Rectal smooth muscle tissue (tissue), 1 donor: ENCODE results near the gene RGSL1.

Experiments used
- H3K27ac ChIP-seq: one replicate; pipeline ENCODE4 v1.7.0; 2013; ENCODE audit warnings: low read depth, low read length, inconsistent platforms
- H3K27me3 ChIP-seq: one replicate; pipeline ENCODE4 v1.7.0; 2013; ENCODE audit warnings: low read length; ENCODE audit not compliant: control insufficient read depth, insufficient read depth
- H3K36me3 ChIP-seq: one replicate; pipeline ENCODE4 v1.7.0; 2013; ENCODE audit warnings: low read length; ENCODE audit not compliant: control insufficient read depth, insufficient read depth
- H3K4me1 ChIP-seq: one replicate; pipeline ENCODE4 v1.7.0; 2013; ENCODE audit warnings: low read length; ENCODE audit not compliant: control insufficient read depth, insufficient read depth
- H3K4me3 ChIP-seq: one replicate; pipeline ENCODE4 v1.7.0; 2013; ENCODE audit warnings: low read length
- H3K9ac ChIP-seq: one replicate; pipeline ENCODE4 v1.7.0; 2013; ENCODE audit warnings: low read length

The RGSL1 gene

DNA sequence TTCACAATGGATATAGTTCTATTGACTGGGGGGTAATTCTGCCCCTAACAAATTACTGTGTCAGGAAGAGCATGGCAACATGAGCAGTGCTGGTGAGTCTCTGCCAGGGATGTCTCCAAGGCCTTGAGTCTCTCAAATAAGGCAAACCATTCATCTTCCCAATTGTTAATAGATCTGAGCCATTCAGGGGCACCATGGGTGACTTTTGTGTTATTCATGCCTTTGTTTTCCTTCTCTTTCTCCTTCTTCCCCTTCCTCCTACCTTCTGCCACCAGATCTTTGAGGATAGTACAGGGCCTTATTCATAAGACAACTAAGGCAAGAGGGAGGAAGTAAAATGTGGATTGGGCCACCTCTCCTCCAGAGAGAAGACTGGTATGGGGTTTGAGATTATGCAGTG, at the start of gene RGSL1:
RGSL1 (plus strand) TSS at position 60 of the 400 bp plus-strand sequence; CDS start at position 80, 20 bp downstream.
- Histone ChIP-seq H3K36me3 (no peaks in the 10 kb centered on the region), H3K9ac (no peak within 1 kb of the TSS), H3K27ac (no peak within 1 kb of the TSS), H3K4me1 (no peaks in the 10 kb centered on the region), H3K27me3 (no peaks in the 10 kb centered on the region), H3K4me3 (no peak within 1 kb of the TSS)

GRCh38 chr1:182400567-182400966, 49.4 kb upstream of the RGSL1 start, which contains the start of gene TEDDM1:
TEDDM1 (minus strand) TSS chr1:182400667; CDS start chr1:182400485, 182 bp downstream.
- Histone ChIP-seq H3K36me3 (no peaks in the 10 kb centered on the region), H3K27ac (no peak within 1 kb of the TSS), H3K4me3 (no peak within 1 kb of the TSS), H3K4me1 (no peaks in the 10 kb centered on the region), H3K9ac (no peak within 1 kb of the TSS), H3K27me3 (no peaks in the 10 kb centered on the region)

DNA sequence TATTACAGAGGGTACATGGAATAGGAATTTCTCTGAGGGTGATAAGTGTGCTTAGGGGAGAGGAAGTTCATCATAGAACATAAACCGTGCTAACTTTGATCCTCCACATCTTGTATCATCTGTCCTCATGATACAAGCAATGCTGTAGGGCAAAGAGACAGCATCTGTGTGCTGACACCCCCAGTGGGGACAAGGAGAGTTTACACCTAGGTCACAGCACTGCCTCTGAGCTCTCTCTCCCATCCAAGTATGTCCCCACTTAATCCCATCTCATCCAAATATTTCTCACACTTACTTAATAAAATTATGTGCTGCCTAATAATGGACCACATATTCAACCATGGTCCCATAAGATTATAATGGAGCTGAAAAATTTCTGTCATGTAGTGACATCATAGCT, 45.2 kb upstream of the RGSL1 start:
- H3K27me3 ChIP-seq = no peaks in the 10 kb centered on the region
- no peaks in the 10 kb centered on the region for H3K36me3 ChIP-seq
- H3K4me3 ChIP-seq = no peak overlapping the region
- no peak overlapping the region for H3K27ac ChIP-seq
- no peak overlapping the region for H3K9ac ChIP-seq
- H3K4me1 ChIP-seq = no peaks in the 10 kb centered on the region

DNA sequence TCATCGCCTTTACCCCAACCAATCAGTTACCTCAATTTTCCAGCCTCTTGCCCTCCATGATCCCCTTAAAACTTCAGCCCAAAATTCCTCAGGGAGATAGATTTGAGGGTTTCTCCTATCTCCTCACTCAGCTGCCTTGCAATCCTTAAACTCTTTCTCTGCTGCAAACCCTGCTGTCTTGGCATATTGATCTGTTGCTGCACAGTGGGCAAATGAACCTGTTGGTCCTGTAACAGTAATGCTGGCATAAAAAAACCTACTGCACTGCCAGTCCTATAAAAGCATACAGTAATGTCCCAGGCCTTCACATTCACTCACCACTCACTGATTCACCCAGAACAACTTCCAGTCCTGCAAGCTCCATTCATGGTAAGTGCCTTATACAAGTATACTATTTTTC, 44.4 kb upstream of the RGSL1 start:
- H3K36me3 ChIP-seq = no peaks in the 10 kb centered on the region
- no peaks in the 10 kb centered on the region for H3K4me1 ChIP-seq
- H3K27me3 ChIP-seq = no peaks in the 10 kb centered on the region
- H3K4me3 ChIP-seq = no peak overlapping the region
- H3K27ac ChIP-seq = no peak overlapping the region
- no peak overlapping the region for H3K9ac ChIP-seq

GRCh38 chr1:182406012-182406411, 43.9 kb upstream of the RGSL1 start:
- Histone ChIP-seq H3K4me1 (no peaks in the 10 kb centered on the region), H3K9ac (no peak overlapping the region), H3K36me3 (no peaks in the 10 kb centered on the region), H3K4me3 (no peak overlapping the region), H3K27ac (no peak overlapping the region), H3K27me3 (no peaks in the 10 kb centered on the region)

DNA sequence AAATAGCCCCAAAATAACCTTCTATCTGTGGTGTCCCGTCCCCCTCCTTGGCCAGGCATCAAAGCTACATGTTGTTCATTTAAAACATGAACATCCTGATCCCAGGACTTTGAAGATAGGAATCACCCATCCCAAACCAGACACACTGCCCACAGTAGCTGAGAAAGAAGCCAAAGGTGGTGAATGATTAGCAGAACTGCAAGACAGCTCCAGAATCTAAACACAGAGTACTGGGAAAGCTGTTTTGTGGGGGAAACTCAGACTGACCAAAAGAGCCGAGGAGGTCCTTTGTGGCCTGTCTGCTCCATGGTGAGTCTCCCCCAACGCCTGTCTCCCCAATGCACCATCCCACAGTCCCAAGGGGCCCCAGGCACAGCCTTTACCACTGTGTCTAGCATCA, 42.2 kb upstream of the RGSL1 start:
- no peaks in the 10 kb centered on the region for H3K36me3 ChIP-seq
- no peaks in the 10 kb centered on the region for H3K4me1 ChIP-seq
- no peaks in the 10 kb centered on the region for H3K27me3 ChIP-seq
- H3K9ac ChIP-seq = no peak overlapping the region
- no peak overlapping the region for H3K4me3 ChIP-seq
- no peak overlapping the region for H3K27ac ChIP-seq

- Histone ChIP-seq H3K27me3 (no peaks in the 10 kb centered on the region), H3K36me3 (no peaks in the 10 kb centered on the region), H3K4me1 (no peaks in the 10 kb centered on the region), H3K9ac (no peak overlapping the region), H3K4me3 (no peak overlapping the region), H3K27ac (no peak overlapping the region)
These were observed 41.4 kb upstream of the RGSL1 start for GRCh38 chr1:182408435-182409075.

- no peaks in the 10 kb centered on the region for H3K36me3 ChIP-seq
- H3K9ac ChIP-seq = no peak overlapping the region
- H3K4me3 ChIP-seq = no peak overlapping the region
- H3K4me1 ChIP-seq = no peaks in the 10 kb centered on the region
- no peak overlapping the region for H3K27ac ChIP-seq
- no peaks in the 10 kb centered on the region for H3K27me3 ChIP-seq
These were observed 39.8 kb upstream of the RGSL1 start for GRCh38 chr1:182410138-182410537.

- Histone ChIP-seq H3K4me3 (no peak overlapping the region), H3K36me3 (no peaks in the 10 kb centered on the region), H3K27me3 (no peaks in the 10 kb centered on the region), H3K4me1 (no peaks in the 10 kb centered on the region), H3K27ac (no peak overlapping the region), H3K9ac (no peak overlapping the region)
These were observed 39.2 kb upstream of the RGSL1 start for GRCh38 chr1:182410620-182411273.

DNA sequence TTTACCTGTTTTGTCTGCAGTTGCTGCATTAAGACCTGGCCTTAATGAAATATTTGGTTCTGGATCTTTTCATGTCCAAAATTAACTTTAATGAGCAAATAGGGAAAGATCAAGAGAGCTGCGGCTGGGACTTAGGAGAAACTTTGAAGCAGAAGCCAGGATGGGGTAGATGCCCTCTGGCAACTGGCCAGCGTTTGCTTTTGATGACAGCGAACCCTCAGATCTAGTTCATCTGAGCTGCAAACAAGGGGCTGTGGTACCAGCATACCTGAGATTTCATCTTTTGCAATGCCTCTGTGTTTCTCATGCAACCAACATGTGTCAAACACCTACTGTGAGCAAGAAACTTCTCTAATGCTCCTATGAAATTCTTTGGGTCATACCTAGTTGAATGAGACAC, 36.5 kb upstream of the RGSL1 start:
- no peak overlapping the region for H3K9ac ChIP-seq
- no peaks in the 10 kb centered on the region for H3K4me1 ChIP-seq
- no peak overlapping the region for H3K4me3 ChIP-seq
- no peaks in the 10 kb centered on the region for H3K27me3 ChIP-seq
- no peak overlapping the region for H3K27ac ChIP-seq
- H3K36me3 ChIP-seq = no peaks in the 10 kb centered on the region

GRCh38 chr1:182413969-182414368, 36.0 kb upstream of the RGSL1 start:
- Histone ChIP-seq H3K4me1 (no peaks in the 10 kb centered on the region), H3K36me3 (no peaks in the 10 kb centered on the region)

DNA sequence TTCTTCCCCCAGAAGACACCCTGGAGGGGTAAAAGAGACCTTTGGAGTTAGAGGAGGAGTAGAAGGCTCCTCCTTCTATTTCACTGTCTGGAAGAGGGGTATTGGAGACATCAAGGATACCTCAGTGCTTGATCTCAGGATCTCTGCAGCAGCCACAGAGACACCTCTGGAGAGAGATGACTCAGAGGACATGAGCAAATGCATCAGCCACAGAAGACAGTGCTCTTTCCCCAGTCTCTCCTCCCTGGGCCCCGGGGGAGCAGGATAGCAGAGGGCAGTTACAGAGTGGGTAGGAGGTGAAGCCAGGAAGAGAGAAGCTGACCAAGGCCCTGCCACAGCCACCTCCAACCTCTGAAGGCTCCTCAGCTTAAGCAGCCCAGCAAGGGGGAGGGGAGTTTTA, 34.2 kb upstream of the RGSL1 start:
- Histone ChIP-seq H3K27ac (no peak overlapping the region), H3K4me3 (no peak overlapping the region), H3K9ac (no peak overlapping the region), H3K27me3 (no peaks in the 10 kb centered on the region), H3K36me3 (no peaks in the 10 kb centered on the region), H3K4me1 (no peaks in the 10 kb centered on the region)

More at GRCh38 chr1:182413969-182414368, 36.0 kb upstream of the RGSL1 start:
- no peak overlapping the region for H3K27ac ChIP-seq
- no peak overlapping the region for H3K9ac ChIP-seq
- H3K27me3 ChIP-seq = no peaks in the 10 kb centered on the region
- H3K4me3 ChIP-seq = no peak overlapping the region
